OCI-LY1 (cell line): ENCODE data around the gene DPH6.

Experiments
- H2AFZ ChIP-seq: fragments of 200-600 bp; sonication (generic), shearing (Covaris generic); 2 replicates; pipeline ENCODE4 v1.6.0; 2014; ENCODE audit warnings: antibody characterized with exemption, mild to moderate bottlenecking, low read length
- H3F3A ChIP-seq: fragments of 200-600 bp; sonication (generic), shearing (Covaris generic); 2 replicates; pipeline ENCODE4 v1.6.0; 2014; ENCODE audit warnings: mild to moderate bottlenecking, antibody characterized with exemption, low read length, moderate library complexity; ENCODE audit not compliant: insufficient read depth
- H3K27ac ChIP-seq: fragments of 200-600 bp; sonication (generic); 2 replicates; pipeline ENCODE4 v1.5.1; 2014; ENCODE audit warnings: low read length, mixed run types, mild to moderate bottlenecking, low read depth; ENCODE audit not compliant: poor library complexity, severe bottlenecking
- H3K27me3 ChIP-seq: fragments of 200-600 bp; sonication (generic); 2 replicates; pipeline ENCODE4 v1.6.0; 2014; ENCODE audit warnings: antibody characterized with exemption, mild to moderate bottlenecking, low read length, moderate library complexity; ENCODE audit not compliant: insufficient read depth
- H3K36me3 ChIP-seq: fragments of 200-600 bp; sonication (generic); 2 replicates; pipeline ENCODE4 v1.6.1; 2014; ENCODE audit warnings: mild to moderate bottlenecking, antibody characterized with exemption, low read length, moderate library complexity, mixed read lengths; ENCODE audit not compliant: insufficient read depth
- H3K4me1 ChIP-seq: fragments of 200-600 bp; sonication (generic); 2 replicates; pipeline ENCODE4 v1.5.1; 2014; ENCODE audit warnings: mild to moderate bottlenecking, low read length, moderate library complexity; ENCODE audit not compliant: insufficient read depth, severe bottlenecking
- H3K4me2 ChIP-seq: fragments of 200-600 bp; sonication (generic), shearing (Covaris generic); 2 replicates; pipeline ENCODE4 v1.6.1; 2014; ENCODE audit warnings: low read length
- H3K4me3 ChIP-seq: fragments of 200-600 bp; sonication (generic); 2 replicates; pipeline ENCODE4 v1.5.1; 2014; ENCODE audit warnings: low read length, low read depth, mild to moderate bottlenecking, mixed read lengths; ENCODE audit not compliant: poor library complexity, severe bottlenecking
- H3K79me2 ChIP-seq: fragments of 200-600 bp; shearing (Covaris generic); 2 replicates; pipeline ENCODE4 v1.6.1; 2016; ENCODE audit warnings: mixed run types, low read length, mixed read lengths; ENCODE audit not compliant: insufficient read depth
- H3K9ac ChIP-seq: fragments of 200-600 bp; sonication (generic), shearing (Covaris generic); 2 replicates; pipeline ENCODE4 v1.6.1; 2014; ENCODE audit warnings: mild to moderate bottlenecking, low read length, mixed read lengths
- H3K9me2 ChIP-seq: fragments of 200-600 bp; sonication (generic), shearing (Covaris generic); 2 replicates; pipeline ENCODE4 v1.6.1; 2014; ENCODE audit warnings: low read depth, mild to moderate bottlenecking, low read length, mixed read lengths
- H3K9me3 ChIP-seq: fragments of 200-600 bp; shearing (Covaris generic); 2 replicates; pipeline ENCODE4 v1.6.1; 2014; ENCODE audit warnings: low read length, mixed read lengths
- H4K20me1 ChIP-seq: fragments of 200-600 bp; sonication (generic), shearing (Covaris generic); 2 replicates; pipeline ENCODE4 v1.6.0; 2016; ENCODE audit warnings: mild to moderate bottlenecking, low read length; ENCODE audit not compliant: insufficient read depth
- CTCF ChIP-seq: fragments of 200-600 bp; sonication (generic), shearing (Covaris generic); IDR thresholded peaks from 2 replicates; pipeline ENCODE4 v1.5.1; 2017; ENCODE audit warnings: mild to moderate bottlenecking, antibody characterized with exemption, low read length, moderate library complexity, mixed read lengths
- EZH2 ChIP-seq: fragments of 200-600 bp; sonication (generic), shearing (Covaris generic); IDR thresholded peaks from 2 replicates; pipeline ENCODE4 v1.8.0; 2017; ENCODE audit warnings: borderline replicate concordance, mixed run types, mild to moderate bottlenecking, antibody characterized with exemption, low read length, moderate library complexity, mixed read lengths

DPH6 gene

GRCh38 chr15:35540885-35541284, 5.1 kb downstream of the DPH6 start:
- Histone ChIP-seq H3K9ac (no peak overlapping the region), H3K27me3 (no peaks in the 10 kb centered on the region), H3K27ac (no peak overlapping the region), H3K4me1 (peaks cover 13% of the 10 kb centered on the region), H4K20me1 (no peaks in the 10 kb centered on the region), H3F3A (no peaks in the 10 kb centered on the region), H3K4me3 (no peak overlapping the region), H3K36me3 (peaks cover 17% of the 10 kb centered on the region; the same call in 1 of the 2 replicates), H2AFZ (no peak overlapping the region), H3K9me2 (no peaks in the 10 kb centered on the region), H3K4me2 (no peak overlapping the region), H3K79me2 (0 out of 2 replicates have a peak, but pooled peaks cover 4% of the 10 kb centered on the region), H3K9me3 (no peaks in the 10 kb centered on the region)
- TF ChIP-seq EZH2 (no peak), CTCF (no peak)

DNA sequence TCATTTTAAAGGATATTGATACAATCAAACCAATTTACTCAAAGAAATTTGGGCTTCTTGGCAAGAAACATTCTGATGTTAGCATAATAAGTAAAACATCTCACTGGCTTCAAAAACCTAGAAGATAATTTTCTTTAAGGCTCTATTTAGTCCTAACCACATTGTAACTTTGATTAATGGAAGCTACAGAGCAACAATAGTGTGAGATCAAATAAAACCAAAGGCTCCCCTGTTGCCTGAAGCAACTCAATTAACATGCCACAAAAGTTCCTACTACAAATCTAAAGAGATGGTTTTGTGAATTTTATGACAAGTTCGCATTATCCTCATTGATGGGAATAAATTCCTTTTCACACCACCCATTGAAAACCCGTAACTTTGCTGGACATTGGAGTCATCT, 5.9 kb downstream of the DPH6 start:
- no peak overlapping the region for H3K4me3 ChIP-seq
- H4K20me1 ChIP-seq, result no peaks in the 10 kb centered on the region
- no peak overlapping the region for H2AFZ ChIP-seq
- TF ChIP-seq EZH2, result no peak
- TF ChIP-seq CTCF, result no peak
- peaks cover 9% of the 10 kb centered on the region for H3K4me1 ChIP-seq
- no peak overlapping the region for H3K4me2 ChIP-seq
- no peaks in the 10 kb centered on the region for H3K9me2 ChIP-seq
- H3K9me3 ChIP-seq, result no peaks in the 10 kb centered on the region
- H3K36me3 ChIP-seq, result peaks cover 17% of the 10 kb centered on the region; the same call in 1 of the 2 replicates
- no peaks in the 10 kb centered on the region for H3F3A ChIP-seq
- 0 out of 2 replicates have a peak, but pooled peaks cover 4% of the 10 kb centered on the region for H3K79me2 ChIP-seq
- no peaks in the 10 kb centered on the region for H3K27me3 ChIP-seq
- no peak overlapping the region for H3K9ac ChIP-seq
- H3K27ac ChIP-seq, result no peak overlapping the region

GRCh38 chr15:35535365-35535916, 10.5 kb downstream of the DPH6 start:
- Histone ChIP-seq H3K9ac (no peak overlapping the region), H2AFZ (no peak overlapping the region), H3K4me1 (no peaks in the 10 kb centered on the region), H3K36me3 (peaks cover 12% of the 10 kb centered on the region), H3F3A (no peaks in the 10 kb centered on the region), H3K27ac (no peak overlapping the region), H4K20me1 (no peaks in the 10 kb centered on the region), H3K79me2 (no peaks in the 10 kb centered on the region), H3K4me2 (no peak overlapping the region), H3K9me2 (no peaks in the 10 kb centered on the region), H3K4me3 (no peak overlapping the region), H3K27me3 (no peaks in the 10 kb centered on the region), H3K9me3 (no peaks in the 10 kb centered on the region)
- TF ChIP-seq EZH2, result no peak
- TF ChIP-seq CTCF, result no peak
